Rectal smooth muscle tissue (tissue), 1 donor: ENCODE results near the gene CCNJ.
"Not testable (repeated sequence)": the region's sequence is repeated elsewhere in the genome, so short reads cannot be mapped to it uniquely, and the experiment has no call there.

Source experiments
- H3K27ac ChIP-seq: one replicate; pipeline ENCODE4 v1.7.0; 2013; ENCODE audit warnings: low read depth, low read length, inconsistent platforms
- H3K27me3 ChIP-seq: one replicate; pipeline ENCODE4 v1.7.0; 2013; ENCODE audit warnings: low read length; ENCODE audit not compliant: control insufficient read depth, insufficient read depth
- H3K36me3 ChIP-seq: one replicate; pipeline ENCODE4 v1.7.0; 2013; ENCODE audit warnings: low read length; ENCODE audit not compliant: control insufficient read depth, insufficient read depth
- H3K4me1 ChIP-seq: one replicate; pipeline ENCODE4 v1.7.0; 2013; ENCODE audit warnings: low read length; ENCODE audit not compliant: control insufficient read depth, insufficient read depth
- H3K4me3 ChIP-seq: one replicate; pipeline ENCODE4 v1.7.0; 2013; ENCODE audit warnings: low read length
- H3K9ac ChIP-seq: one replicate; pipeline ENCODE4 v1.7.0; 2013; ENCODE audit warnings: low read length

Gene CCNJ

DNA sequence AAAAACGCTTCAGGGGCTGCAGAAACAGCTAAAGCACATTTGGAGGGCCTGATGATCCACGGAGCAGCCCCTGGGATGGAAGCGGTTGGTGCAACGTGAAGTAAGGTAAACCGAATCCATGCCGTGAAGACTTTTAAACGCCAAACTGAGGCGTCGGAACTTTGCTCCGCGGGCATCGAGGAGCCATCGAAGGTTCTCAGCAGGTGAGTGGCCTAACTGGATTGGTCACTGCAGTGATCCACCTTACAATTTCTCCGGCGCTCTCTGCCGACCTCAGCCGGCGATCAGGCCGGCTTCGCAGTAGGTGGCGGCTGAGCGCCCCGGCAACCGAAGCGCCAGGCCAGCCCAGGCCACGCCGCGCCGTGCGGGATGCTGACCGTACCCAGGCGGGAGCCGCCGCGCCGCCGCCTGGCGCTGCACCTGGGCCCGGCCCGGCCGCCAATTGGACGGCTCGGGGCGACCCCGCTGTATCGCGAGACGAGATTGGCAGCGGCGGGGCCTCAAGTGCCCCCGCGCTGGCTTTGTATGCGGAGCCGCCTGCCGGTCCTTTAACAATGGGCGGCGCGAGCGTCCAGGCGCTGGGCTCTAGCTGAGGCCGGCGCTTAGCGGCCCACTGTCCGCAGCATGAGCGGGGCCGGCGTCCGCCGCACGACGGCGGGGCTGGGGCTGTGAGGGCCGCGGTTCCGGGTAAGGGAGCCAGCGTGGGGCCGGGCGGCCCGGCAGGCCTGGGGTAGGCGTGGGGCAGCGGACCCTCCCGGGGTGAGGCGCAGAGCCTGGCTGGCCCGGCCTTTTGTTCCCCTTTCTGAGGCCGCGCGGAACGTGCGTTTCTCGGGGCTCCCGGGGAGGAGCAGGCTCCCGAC, at the start of gene CCNJ:
TSS of gene CCNJ (plus strand) at position 551 of the 860 bp plus-strand sequence. CDS start 811 bp downstream, outside the sequence.
- Histone ChIP-seq H3K4me3 (peak within 1 kb of the TSS; percentile 77), H3K27ac (peak within 1 kb of the TSS; percentile 77), H3K9ac (peak within 1 kb of the TSS; percentile 66)

DNA sequence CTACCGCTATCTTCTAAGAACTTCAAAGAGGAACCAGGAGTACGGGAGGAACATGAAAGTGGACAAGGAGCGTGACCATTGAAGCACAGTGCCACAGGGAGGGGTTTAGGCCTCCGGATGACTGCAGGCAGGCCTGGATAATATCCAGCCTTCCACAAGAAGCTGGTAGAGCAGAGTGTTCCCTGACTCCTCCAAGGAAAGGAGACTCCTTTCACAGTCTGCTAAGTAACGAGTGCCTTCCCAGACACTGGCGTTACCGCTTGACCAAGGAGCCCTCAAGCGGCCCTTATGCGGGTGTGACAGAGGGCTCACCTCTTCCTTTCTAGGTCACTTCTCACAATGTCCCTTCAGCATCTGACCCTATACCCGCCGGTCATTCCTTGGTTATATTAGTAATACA, 49.0 kb upstream of the CCNJ start:
- not testable (repeated sequence) for H3K36me3 ChIP-seq, H3K9ac ChIP-seq, H3K4me1 ChIP-seq, H3K4me3 ChIP-seq, H3K27ac ChIP-seq, H3K27me3 ChIP-seq

More for the DNA sequence above, at the start of gene CCNJ:
- peaks cover 3% of the 10 kb centered on the region for H3K4me1 ChIP-seq
- no peaks in the 10 kb centered on the region for H3K36me3 ChIP-seq
- H3K27me3 ChIP-seq = no peaks in the 10 kb centered on the region

DNA sequence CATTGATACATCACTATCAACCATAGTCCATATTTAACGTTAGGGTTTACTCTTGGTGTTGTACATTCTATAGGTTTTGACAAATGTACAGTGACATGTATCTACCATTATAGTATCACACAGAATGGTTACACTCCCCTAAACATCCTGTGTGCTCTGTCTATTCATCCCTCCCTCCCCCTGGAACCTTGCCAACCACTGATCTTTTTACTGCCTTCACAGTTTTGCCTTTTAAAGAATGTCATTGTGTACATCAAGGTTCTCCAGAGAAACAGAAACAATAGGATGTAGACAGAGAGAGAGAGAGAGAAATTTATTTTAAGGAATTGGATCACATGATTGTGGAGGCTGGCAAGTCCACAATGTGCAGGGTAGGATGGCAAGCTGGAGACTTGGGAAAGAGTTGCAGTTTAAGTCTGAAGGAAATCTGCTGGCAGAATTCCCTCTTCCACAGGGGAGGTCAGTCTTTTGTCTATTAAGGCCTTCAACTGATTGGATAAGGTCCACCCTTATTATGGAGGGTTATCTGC, 45.1 kb upstream of the CCNJ start:
- Histone ChIP-seq H3K4me3 (no peak overlapping the region), H3K27ac (no peak overlapping the region), H3K27me3 (no peaks in the 10 kb centered on the region), H3K36me3 (no peaks in the 10 kb centered on the region), H3K4me1 (no peaks in the 10 kb centered on the region), H3K9ac (no peak overlapping the region)

DNA sequence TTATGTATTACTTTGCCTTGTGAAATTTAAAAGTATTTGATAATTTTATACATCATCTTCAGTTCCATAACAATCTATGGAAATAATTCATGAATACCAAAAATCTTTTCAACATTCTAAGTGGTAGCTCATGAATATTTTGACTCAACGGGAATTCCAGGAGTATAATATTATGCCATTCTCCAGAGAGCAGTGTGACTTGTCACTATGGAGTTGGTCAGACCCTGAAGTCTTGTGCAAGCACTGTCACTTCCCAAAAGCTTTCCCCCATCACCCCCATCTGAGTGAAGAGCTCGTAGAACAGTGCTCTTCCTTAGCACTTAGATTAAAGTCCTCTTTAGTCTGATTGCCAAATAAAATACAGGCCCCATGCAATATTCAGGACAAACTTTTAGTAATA, 29.4 kb upstream of the CCNJ start:
- no peaks in the 10 kb centered on the region for H3K27me3 ChIP-seq
- H3K4me3 ChIP-seq = no peak overlapping the region
- peaks cover 3% of the 10 kb centered on the region for H3K4me1 ChIP-seq
- no peak overlapping the region for H3K27ac ChIP-seq
- H3K36me3 ChIP-seq = no peaks in the 10 kb centered on the region
- H3K9ac ChIP-seq = no peak overlapping the region

- Histone ChIP-seq H3K36me3 (no peaks in the 10 kb centered on the region), H3K9ac (no peak overlapping the region), H3K27me3 (no peaks in the 10 kb centered on the region), H3K27ac (no peak overlapping the region), H3K4me1 (peaks cover 3% of the 10 kb centered on the region), H3K4me3 (no peak overlapping the region)
These were observed 28.8 kb upstream of the CCNJ start for GRCh38 chr10:96014473-96015102.

DNA sequence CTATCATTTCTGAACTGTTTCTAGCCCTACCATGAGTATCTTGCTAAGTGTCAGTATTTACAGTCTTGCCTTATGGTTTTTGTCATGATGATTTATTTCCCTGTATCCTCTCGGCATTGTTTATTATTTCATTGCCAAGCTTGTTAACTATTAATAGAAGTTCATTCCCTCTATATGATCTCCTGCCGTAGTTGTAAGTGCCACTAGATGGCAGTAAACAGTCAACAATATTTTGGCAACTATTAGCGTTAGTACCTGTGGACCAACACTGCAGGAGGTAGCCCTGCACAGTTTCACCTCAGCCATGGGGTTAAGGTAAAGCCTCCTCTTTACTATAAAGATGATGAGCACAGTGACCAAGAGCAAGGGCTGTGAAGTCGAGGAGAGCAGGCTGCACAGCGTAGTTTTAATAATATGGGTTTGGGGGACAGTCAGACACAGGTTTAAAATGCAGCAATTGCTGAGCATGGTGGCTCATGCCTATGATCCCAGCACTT, 26.1 kb upstream of the CCNJ start:
- Histone ChIP-seq H3K9ac (no peak overlapping the region), H3K36me3 (no peaks in the 10 kb centered on the region), H3K4me1 (peaks cover 3% of the 10 kb centered on the region), H3K27ac (no peak overlapping the region), H3K4me3 (no peak overlapping the region), H3K27me3 (no peaks in the 10 kb centered on the region)

DNA sequence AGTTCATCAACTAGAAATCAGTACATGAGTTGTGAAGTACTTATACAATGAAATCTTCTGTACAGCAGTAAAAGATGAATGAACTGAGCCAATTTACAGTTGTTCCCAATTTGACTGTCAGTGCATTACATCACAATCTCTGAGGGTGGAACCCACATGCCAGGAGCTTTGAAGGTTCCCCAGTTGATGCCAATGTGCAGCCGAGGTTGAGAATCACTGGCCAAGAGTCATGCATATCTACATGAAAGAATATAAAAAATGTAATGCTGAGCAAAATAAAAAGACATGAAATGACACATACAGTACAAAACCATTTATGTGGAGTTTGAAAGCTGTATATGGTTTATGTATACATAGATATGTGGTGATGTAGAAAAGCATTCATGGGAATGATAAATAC, 22.1 kb upstream of the CCNJ start:
- Histone ChIP-seq H3K9ac (no peak overlapping the region), H3K4me1 (peaks cover 11% of the 10 kb centered on the region), H3K4me3 (no peak overlapping the region), H3K27me3 (no peaks in the 10 kb centered on the region), H3K27ac (no peak overlapping the region), H3K36me3 (no peaks in the 10 kb centered on the region)

DNA sequence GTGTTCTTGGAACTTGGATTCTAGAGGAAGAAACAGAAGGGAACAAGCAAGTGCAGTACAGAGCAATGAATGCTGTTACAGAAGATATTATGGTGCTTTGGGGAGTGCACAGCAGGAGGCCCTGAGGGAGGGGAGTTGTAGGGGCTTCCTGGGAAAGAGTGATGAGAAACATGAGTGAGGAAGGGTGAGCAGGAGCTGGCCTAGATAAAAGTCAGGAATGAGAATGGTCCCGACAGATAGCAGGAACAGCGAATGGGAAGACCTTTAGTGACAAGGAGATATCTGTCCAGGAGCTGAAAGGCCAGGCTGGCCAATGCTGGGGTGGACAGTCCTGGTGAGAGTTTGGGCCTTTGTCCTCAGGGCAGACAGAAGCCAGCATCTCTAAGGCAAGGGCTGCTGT, 20.6 kb upstream of the CCNJ start:
- H3K4me3 ChIP-seq = no peak overlapping the region
- H3K9ac ChIP-seq = no peak overlapping the region
- H3K27ac ChIP-seq = peak overlapping the region; percentile 56

DNA sequence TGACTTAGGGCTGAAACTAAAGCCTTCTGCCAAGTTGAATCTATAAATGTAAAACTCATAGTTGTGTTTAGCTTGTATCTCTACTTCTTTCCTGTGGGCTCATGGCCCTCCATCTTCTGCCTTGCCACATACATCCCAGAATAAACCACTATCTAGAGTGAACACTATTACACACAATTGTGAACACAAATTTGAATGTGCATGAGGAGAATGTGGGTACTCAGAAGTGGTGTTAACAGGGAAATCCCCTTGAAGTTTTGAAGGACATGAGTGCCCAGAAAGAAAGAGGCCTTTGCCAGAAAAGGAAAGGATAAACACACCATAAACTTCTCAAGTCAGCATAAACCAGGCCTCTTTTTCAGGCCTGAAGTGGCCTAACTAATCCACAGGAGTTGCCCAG, 20.2 kb upstream of the CCNJ start:
- Histone ChIP-seq H3K4me1 (peaks cover 8% of the 10 kb centered on the region), H3K27me3 (no peaks in the 10 kb centered on the region), H3K36me3 (no peaks in the 10 kb centered on the region), H3K4me3 (no peak overlapping the region), H3K27ac (peak overlapping the region; percentile 56), H3K9ac (no peak overlapping the region)

More for the DNA sequence above, 20.6 kb upstream of the CCNJ start:
- peaks cover 8% of the 10 kb centered on the region for H3K4me1 ChIP-seq
- no peaks in the 10 kb centered on the region for H3K27me3 ChIP-seq
- H3K36me3 ChIP-seq = no peaks in the 10 kb centered on the region

- Histone ChIP-seq H3K9ac (no peak overlapping the region), H3K27me3 (no peaks in the 10 kb centered on the region), H3K27ac (no peak overlapping the region), H3K4me1 (peaks cover 8% of the 10 kb centered on the region), H3K36me3 (no peaks in the 10 kb centered on the region), H3K4me3 (no peak overlapping the region)
These were observed 17.8 kb upstream of the CCNJ start for GRCh38 chr10:96025566-96025965.

DNA sequence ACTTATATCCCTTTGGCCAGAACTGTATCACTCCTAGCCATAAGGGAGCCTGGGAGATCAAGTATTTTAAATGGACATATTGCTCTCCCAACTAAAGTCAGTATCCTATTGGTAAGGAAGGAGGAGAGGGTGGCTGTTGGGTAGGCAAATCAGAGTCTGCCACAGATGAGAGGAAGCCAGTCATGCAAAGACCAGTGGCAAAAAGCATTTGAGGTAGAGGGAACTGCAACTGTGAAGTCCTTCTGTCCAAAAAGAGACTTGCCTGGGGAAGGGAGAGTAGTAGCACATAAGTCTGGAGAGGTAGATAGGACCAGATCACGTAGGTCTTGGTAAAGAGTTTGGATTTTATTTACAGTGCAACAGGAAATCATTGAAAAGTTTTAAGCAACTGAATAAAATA, 8.8 kb upstream of the CCNJ start:
- H3K4me1 ChIP-seq = no peaks in the 10 kb centered on the region
- H3K27me3 ChIP-seq = no peaks in the 10 kb centered on the region
- H3K9ac ChIP-seq = no peak overlapping the region
- no peaks in the 10 kb centered on the region for H3K36me3 ChIP-seq
- H3K27ac ChIP-seq = no peak overlapping the region
- no peak overlapping the region for H3K4me3 ChIP-seq

- peaks cover 3% of the 10 kb centered on the region for H3K4me1 ChIP-seq
- no peak overlapping the region for H3K9ac ChIP-seq
- H3K27me3 ChIP-seq = no peaks in the 10 kb centered on the region
- H3K27ac ChIP-seq = no peak overlapping the region
- H3K4me3 ChIP-seq = no peak overlapping the region
- H3K36me3 ChIP-seq = no peaks in the 10 kb centered on the region
These were observed 4.7 kb upstream of the CCNJ start for GRCh38 chr10:96038476-96039387.
